Activated CD4-positive, alpha-beta T cell treated with anti-CD3 and anti-CD28 coated beads for 36 hours (primary cell): ENCODE measurements around the gene LHCGR. TPM values are rescaled to one million over a fixed set of nuclear protein-coding genes. Genes with fewer than 3 reads are reported as not detected.

Experiments used
- ATAC-seq: fragments of 200-7000 bp; cut with Tn5 transposase; one replicate; pipeline ENCODE4 v1.10.0; 2021; ENCODE audit warnings: mild to moderate bottlenecking, moderate library complexity
- CTCF ChIA-PET: fragments of 350-600 bp; sonication (Branson Sonifier 250); formaldehyde crosslinking; loops from one replicate; lab custom pipeline; 2021; ENCODE audit warnings: antibody characterized with exemption; lab: Charles Lee
- POLR2A ChIA-PET: fragments of 350-600 bp; sonication (Branson Sonifier 250); formaldehyde crosslinking; loops from one replicate; lab custom pipeline; 2021; ENCODE audit warnings: antibody characterized with exemption, inconsistent platforms; lab: Charles Lee
- DNase-seq: peaks from one replicate; pipeline ENCODE4 v3.0.0-alpha.2; 2020
- H3K27ac Mint-ChIP-seq: one replicate; pipeline ENCODE4 v1.8.0; 2021; ENCODE audit warnings: mixed read lengths
- H3K27me3 Mint-ChIP-seq: one replicate; pipeline ENCODE4 v1.8.0; 2021; ENCODE audit warnings: mixed read lengths
- H3K36me3 Mint-ChIP-seq: one replicate; pipeline ENCODE4 v1.8.0; 2021; ENCODE audit warnings: low read depth, mixed read lengths
- H3K4me1 Mint-ChIP-seq: one replicate; pipeline ENCODE4 v1.8.0; 2021; ENCODE audit warnings: mixed read lengths
- H3K4me3 Mint-ChIP-seq: one replicate; pipeline ENCODE4 v1.8.0; 2021; ENCODE audit warnings: mild to moderate bottlenecking, moderate library complexity, mixed read lengths
- H3K9me3 Mint-ChIP-seq: one replicate; pipeline ENCODE4 v1.8.0; 2021; ENCODE audit warnings: low read depth, mixed read lengths
- intact Hi-C, 2 experiments: fragments of 100-400 bp; cut with DNase I in 1 of 2; cut with micrococcal nuclease in 1 of 2; formaldehyde crosslinking; loops; one replicate each; pipeline versions ENCODE4 v1.14.2 to v1.15.1; 2022 to 2024; cut with DNase I, micrococcal nuclease
- total RNA-seq, 2 experiments: library from RNA; stranded (reverse); gene quantifications; one replicate each; pipeline ENCODE4 v1.2.3, GENCODE V29; 2021

The LHCGR gene
- total RNA-seq, 2 experiments from 2014 or later = not detected

GRCh38 chr2:48699348-48699930 is 56.1 kb downstream of the LHCGR start:
- no peaks in the 10 kb centered on the region for H3K27me3 Mint-ChIP-seq
- no peak overlapping the region for H3K4me3 Mint-ChIP-seq
- H3K27ac Mint-ChIP-seq = no peak overlapping the region
- no peaks in the 10 kb centered on the region for H3K36me3 Mint-ChIP-seq
- H3K9me3 Mint-ChIP-seq = no peaks in the 10 kb centered on the region
- ATAC-seq = no peak
- H3K4me1 Mint-ChIP-seq = no peaks in the 10 kb centered on the region
- DNase-seq = no peak
- intact Hi-C loops = no loop called here
- ChIA-PET POLR2A (no interaction called here), CTCF (no interaction called here)

- Mint-ChIP-seq H3K27ac (no peak overlapping the region), H3K36me3 (no peaks in the 10 kb centered on the region), H3K4me1 (no peaks in the 10 kb centered on the region), H3K4me3 (no peak overlapping the region), H3K9me3 (no peaks in the 10 kb centered on the region), H3K27me3 (peaks cover 4% of the 10 kb centered on the region)
- no peak for ATAC-seq
- ChIA-PET CTCF (interaction anchor here (0.7 kb wide), 1 partner anchor 12 kb away, joined by 5 read pairs; no protein-coding TSS in a partner anchor), POLR2A (no interaction called here)
- intact Hi-C loops = no loop called here
- DNase-seq = no peak
These were observed 58.6 kb downstream of the LHCGR start for GRCh38 chr2:48696881-48697280.

GRCh38 chr2:48695991-48696390 is 59.5 kb downstream of the LHCGR start:
- CTCF ChIA-PET = no interaction called here
- Mint-ChIP-seq H3K9me3 (no peaks in the 10 kb centered on the region), H3K27ac (no peak overlapping the region), H3K27me3 (peaks cover 4% of the 10 kb centered on the region), H3K36me3 (no peaks in the 10 kb centered on the region), H3K4me1 (no peaks in the 10 kb centered on the region), H3K4me3 (no peak overlapping the region)
- DNase-seq (no peak), ATAC-seq (no peak)
- POLR2A ChIA-PET = no interaction called here
- intact Hi-C loops = no loop called here

- no peaks in the 10 kb centered on the region for H3K9me3 Mint-ChIP-seq
- no peaks in the 10 kb centered on the region for H3K4me1 Mint-ChIP-seq
- ChIA-PET CTCF (interaction anchor here (0.6 kb wide), 1 partner anchor 170 kb away, joined by 3 read pairs; no protein-coding TSS in a partner anchor), POLR2A (no interaction called here)
- H3K4me3 Mint-ChIP-seq = no peak overlapping the region
- H3K27me3 Mint-ChIP-seq = peaks cover 7% of the 10 kb centered on the region
- ATAC-seq (no peak), DNase-seq (no peak)
- H3K27ac Mint-ChIP-seq = no peak overlapping the region
- intact Hi-C loops = no loop called here
- no peaks in the 10 kb centered on the region for H3K36me3 Mint-ChIP-seq
These were observed 61.4 kb downstream of the LHCGR start for GRCh38 chr2:48694149-48694548.

GRCh38 chr2:48693645-48694044 is 61.9 kb downstream of the LHCGR start:
- DNase-seq (no peak), ATAC-seq (no peak)
- peaks cover 7% of the 10 kb centered on the region for H3K27me3 Mint-ChIP-seq
- ChIA-PET POLR2A (no interaction called here), CTCF (interaction anchor here (0.6 kb wide), 1 partner anchor 170 kb away, joined by 3 read pairs; no protein-coding TSS in a partner anchor)
- no peak overlapping the region for H3K27ac Mint-ChIP-seq
- H3K4me1 Mint-ChIP-seq = no peaks in the 10 kb centered on the region
- intact Hi-C loops = no loop called here
- H3K9me3 Mint-ChIP-seq = no peaks in the 10 kb centered on the region
- H3K4me3 Mint-ChIP-seq = no peak overlapping the region
- H3K36me3 Mint-ChIP-seq = no peaks in the 10 kb centered on the region

GRCh38 chr2:48693066-48693465 is 62.5 kb downstream of the LHCGR start:
- no peak for ATAC-seq
- H3K4me3 Mint-ChIP-seq = no peak overlapping the region
- no peak overlapping the region for H3K27ac Mint-ChIP-seq
- intact Hi-C loops = no loop called here
- H3K27me3 Mint-ChIP-seq = peaks cover 7% of the 10 kb centered on the region
- no peak for DNase-seq
- ChIA-PET POLR2A (no interaction called here), CTCF (no interaction called here)
- H3K36me3 Mint-ChIP-seq = no peaks in the 10 kb centered on the region
- H3K4me1 Mint-ChIP-seq = no peaks in the 10 kb centered on the region
- H3K9me3 Mint-ChIP-seq = no peaks in the 10 kb centered on the region

GRCh38 chr2:48691935-48692691 is 63.4 kb downstream of the LHCGR start:
- Mint-ChIP-seq H3K9me3 (no peaks in the 10 kb centered on the region), H3K36me3 (no peaks in the 10 kb centered on the region), H3K4me1 (no peaks in the 10 kb centered on the region), H3K27me3 (peaks cover 7% of the 10 kb centered on the region), H3K4me3 (no peak overlapping the region), H3K27ac (no peak overlapping the region)
- CTCF ChIA-PET = no interaction called here
- DNase-seq (no peak), ATAC-seq (no peak)
- POLR2A ChIA-PET = no interaction called here
- intact Hi-C loops = no loop called here

- intact Hi-C loops = no loop called here
- Mint-ChIP-seq H3K36me3 (no peaks in the 10 kb centered on the region), H3K4me1 (no peaks in the 10 kb centered on the region), H3K27me3 (peaks cover 16% of the 10 kb centered on the region), H3K4me3 (no peak overlapping the region), H3K9me3 (no peaks in the 10 kb centered on the region), H3K27ac (no peak overlapping the region)
- ATAC-seq = no peak
- ChIA-PET POLR2A (no interaction called here), CTCF (interaction anchor here (0.9 kb wide), 1 partner anchor 12 kb away, joined by 5 read pairs; no protein-coding TSS in a partner anchor)
- no peak for DNase-seq
These were observed 70.4 kb downstream of the LHCGR start for GRCh38 chr2:48685126-48685525.

- Mint-ChIP-seq H3K36me3 (no peaks in the 10 kb centered on the region), H3K4me3 (no peak overlapping the region), H3K27me3 (no peaks in the 10 kb centered on the region), H3K4me1 (peaks cover 6% of the 10 kb centered on the region), H3K27ac (no peak overlapping the region), H3K9me3 (no peaks in the 10 kb centered on the region)
- ATAC-seq = no peak
- ChIA-PET POLR2A (no interaction called here), CTCF (no interaction called here)
- intact Hi-C loops = no loop called here
- DNase-seq = no peak
These were observed 78.1 kb downstream of the LHCGR start for GRCh38 chr2:48677450-48677849.

GRCh38 chr2:48674933-48675332 is 80.6 kb downstream of the LHCGR start:
- CTCF ChIA-PET = interaction anchor here (0.5 to 0.6 kb wide), 2 partner anchors 184 to 1478 kb away, joined by 3 read pairs; no protein-coding TSS in a partner anchor
- intact Hi-C loops = no loop called here
- DNase-seq (no peak), ATAC-seq (no peak)
- Mint-ChIP-seq H3K4me3 (no peak overlapping the region), H3K36me3 (no peaks in the 10 kb centered on the region), H3K9me3 (no peaks in the 10 kb centered on the region), H3K27ac (no peak overlapping the region), H3K27me3 (peaks cover 5% of the 10 kb centered on the region), H3K4me1 (peaks cover 6% of the 10 kb centered on the region)
- POLR2A ChIA-PET = no interaction called here

GRCh38 chr2:48673581-48673980 is 81.9 kb downstream of the LHCGR start:
- Mint-ChIP-seq H3K36me3 (no peaks in the 10 kb centered on the region), H3K27me3 (peaks cover 7% of the 10 kb centered on the region), H3K4me3 (no peak overlapping the region), H3K4me1 (peaks cover 6% of the 10 kb centered on the region), H3K9me3 (no peaks in the 10 kb centered on the region), H3K27ac (no peak overlapping the region)
- no peak for ATAC-seq
- DNase-seq = no peak
- ChIA-PET CTCF (no interaction called here), POLR2A (no interaction called here)
- intact Hi-C loops = no loop called here

GRCh38 chr2:48668992-48669391 is 86.5 kb downstream of the LHCGR start:
- ChIA-PET POLR2A (no interaction called here), CTCF (no interaction called here)
- Mint-ChIP-seq H3K36me3 (no peaks in the 10 kb centered on the region), H3K27ac (no peak overlapping the region), H3K9me3 (no peaks in the 10 kb centered on the region), H3K27me3 (peaks cover 7% of the 10 kb centered on the region), H3K4me3 (no peak overlapping the region), H3K4me1 (no peaks in the 10 kb centered on the region)
- ATAC-seq = no peak
- no peak for DNase-seq
- intact Hi-C loops = no loop called here
